GM20431 (cell line): ENCODE measurements around the gene MYCBPAP.

Source experiments
- in situ Hi-C: fragments of 300-500 bp; cut with MseI, MboI; formaldehyde crosslinking; loops from one replicate; pipeline ENCODE4 v1.15.0; 2020; ENCODE audit warnings: low sequenced_read_pairs; ENCODE audit not compliant: unreplicated experiment

Gene MYCBPAP

GRCh38 chr17:50511058-50511457 is 2.8 kb downstream of the MYCBPAP start:
- in situ Hi-C loops, result no loop called here

- in situ Hi-C loops, result no loop called here
Measured at GRCh38 chr17:50513495-50513894, 5.3 kb downstream of the MYCBPAP start.

- in situ Hi-C loops, result no loop called here
Measured at GRCh38 chr17:50514388-50514787, 6.1 kb downstream of the MYCBPAP start.

GRCh38 chr17:50514936-50515702 is 6.9 kb downstream of the MYCBPAP start:
- in situ Hi-C loops, result no loop called here

- in situ Hi-C loops, result no loop called here
Measured at GRCh38 chr17:50517011-50517410, 8.8 kb downstream of the MYCBPAP start.

- in situ Hi-C loops, result no loop called here
Measured at GRCh38 chr17:50517504-50518383, 9.5 kb downstream of the MYCBPAP start.

GRCh38 chr17:50518384-50519023 is 10.3 kb downstream of the MYCBPAP start:
- in situ Hi-C loops, result no loop called here

GRCh38 chr17:50519141-50519834 is 11.0 kb downstream of the MYCBPAP start:
- in situ Hi-C loops, result no loop called here

- in situ Hi-C loops, result no loop called here
Measured at GRCh38 chr17:50520483-50520882, 12.2 kb downstream of the MYCBPAP start.

GRCh38 chr17:50521514-50521913 is 13.3 kb downstream of the MYCBPAP start:
- in situ Hi-C loops, result no loop called here

- in situ Hi-C loops, result no loop called here
Measured at GRCh38 chr17:50522766-50523165, 14.5 kb downstream of the MYCBPAP start.

- in situ Hi-C loops, result no loop called here
Measured at GRCh38 chr17:50523208-50523607, 15.0 kb downstream of the MYCBPAP start.

- in situ Hi-C loops, result no loop called here
Measured at GRCh38 chr17:50524838-50525237, 16.6 kb downstream of the MYCBPAP start.

- in situ Hi-C loops, result no loop called here
Measured at GRCh38 chr17:50527155-50527762, 19.0 kb downstream of the MYCBPAP start.

GRCh38 chr17:50527949-50528474 is 19.8 kb downstream of the MYCBPAP start:
- in situ Hi-C loops, result no loop called here

GRCh38 chr17:50529849-50530248 is 21.6 kb downstream of the MYCBPAP start:
- in situ Hi-C loops, result no loop called here

- in situ Hi-C loops, result no loop called here
Measured at GRCh38 chr17:50531428-50532025, 23.3 kb downstream of the MYCBPAP start.

- in situ Hi-C loops, result no loop called here
Measured at GRCh38 chr17:50532452-50533024, 24.3 kb downstream of the MYCBPAP start, which contains the start of gene EPN3. TSS of gene EPN3 (plus strand) at chr17:50532735. CDS start at chr17:50536557, 3,822 bp downstream.

- in situ Hi-C loops, result no loop called here
Measured at GRCh38 chr17:50533185-50533584, 24.9 kb downstream of the MYCBPAP start.
